HG02938 (cell line): ENCODE results near the gene MDFI.
"Not testable (repeated sequence)": the region's sequence is repeated elsewhere in the genome, so short reads cannot be mapped to it uniquely, and the experiment has no call there.

Source experiments
- ATAC-seq: cut with Tn5 transposase; IDR thresholded peaks from one replicate; pipeline ENCODE4 v1.9.1; 2021; ENCODE audit warnings: mild to moderate bottlenecking, moderate library complexity; ENCODE audit not compliant: unreplicated experiment

MDFI gene

GRCh38 chr6:41602864-41603608 lies 35.2 kb upstream of the MDFI start:
- no peak for ATAC-seq

GRCh38 chr6:41604006-41604405 lies 34.3 kb upstream of the MDFI start:
- no peak for ATAC-seq

GRCh38 chr6:41605649-41606048 lies 32.6 kb upstream of the MDFI start:
- no peak for ATAC-seq

GRCh38 chr6:41607036-41607435 lies 31.2 kb upstream of the MDFI start:
- no peak for ATAC-seq

GRCh38 chr6:41607736-41608135 lies 30.5 kb upstream of the MDFI start:
- ATAC-seq, result no peak

- no peak for ATAC-seq
These were observed 29.7 kb upstream of the MDFI start for GRCh38 chr6:41608443-41609151.

- no peak for ATAC-seq
These were observed 23.6 kb upstream of the MDFI start for GRCh38 chr6:41614715-41615114.

GRCh38 chr6:41615311-41615710 lies 23.0 kb upstream of the MDFI start:
- no peak for ATAC-seq

GRCh38 chr6:41618598-41618997 lies 19.7 kb upstream of the MDFI start:
- ATAC-seq, result no peak

- not testable (repeated sequence) for ATAC-seq
These were observed 19.1 kb upstream of the MDFI start for GRCh38 chr6:41619193-41619592.

GRCh38 chr6:41621367-41621766 lies 16.9 kb upstream of the MDFI start:
- ATAC-seq, result no peak

- no peak for ATAC-seq
These were observed 16.5 kb upstream of the MDFI start for GRCh38 chr6:41621802-41622201.

- no peak for ATAC-seq
These were observed 15.9 kb upstream of the MDFI start for GRCh38 chr6:41622206-41622988.

- ATAC-seq, result no peak
These were observed 14.9 kb upstream of the MDFI start for GRCh38 chr6:41623330-41623729.

- no peak for ATAC-seq
These were observed 13.5 kb upstream of the MDFI start for GRCh38 chr6:41624621-41625380.

- no peak for ATAC-seq
These were observed 12.8 kb upstream of the MDFI start for GRCh38 chr6:41625442-41625841.

GRCh38 chr6:41626022-41626421 lies 12.2 kb upstream of the MDFI start:
- ATAC-seq, result no peak

- no peak for ATAC-seq
These were observed 11.4 kb upstream of the MDFI start for GRCh38 chr6:41626917-41627316.

- ATAC-seq, result no peak
These were observed 9.1 kb upstream of the MDFI start for GRCh38 chr6:41629128-41629527.

- no peak for ATAC-seq
These were observed 8.2 kb upstream of the MDFI start for GRCh38 chr6:41630069-41630468.

- ATAC-seq, result no peak
These were observed 7.3 kb upstream of the MDFI start for GRCh38 chr6:41630946-41631345.
